HCT116 (cell line): ENCODE data around the gene FIBCD1. TPM values are rescaled to one million over a fixed set of nuclear protein-coding genes. Genes with fewer than 3 reads are reported as not detected.

Source experiments
- ATAC-seq: fragments of 200-7000 bp; cut with Tn5 transposase; 2 replicates; pipeline ENCODE4 v1.9.1; 2020; ENCODE audit warnings: mild to moderate bottlenecking, moderate library complexity
- BruUV-seq: library from RNA; stranded (reverse); fragments of 400-500 nt; replicated peaks from 2 replicates; lab custom pipeline; 2021; lab: Mats Ljungman, UMichigan
- CTCF ChIA-PET: fragments of 300-600 bp; sonication (Branson Sonifier 250); formaldehyde crosslinking; loops from one replicate; lab custom pipeline; 2021; ENCODE audit warnings: antibody characterized with exemption; lab: Charles Lee
- POLR2A ChIA-PET: fragments of 300-600, 350-600 bp; sonication (Branson Sonifier 250); formaldehyde crosslinking; loops from one replicate; lab custom pipeline; 2021; ENCODE audit warnings: antibody characterized with exemption; lab: Charles Lee
- RAD21 ChIA-PET, 2 experiments: fragments of 300-600 bp; sonication (Branson Sonifier 250); formaldehyde crosslinking; loops; one replicate each; lab custom pipeline; 2023; ENCODE audit warnings: low total read pairs in 2 of 2; ENCODE audit not compliant: uncharacterized antibody in 2 of 2, unreplicated experiment in 2 of 2, low non-redundant PET in 1 of 2; lab: Charles Lee
- DNase-seq: peaks from one replicate; pipeline ENCODE4 v3.0.0-alpha.2; 2010; ENCODE audit warnings: low read depth, low spot score
- H2AFZ ChIP-seq: fragments of 200-600 bp; shearing (Covaris generic), sonication (generic); 2 replicates; pipeline ENCODE4 v1.6.1; 2017; ENCODE audit warnings: low read depth, mixed run types, mixed read lengths, antibody characterized with exemption, low read length; ENCODE audit not compliant: poor library complexity, severe bottlenecking
- H3K27ac ChIP-seq: 2 replicates; pipeline ENCODE4 v1.5.1; 2012; ENCODE audit warnings: low read depth, low read length
- H3K27me3 ChIP-seq: fragments of 200-600 bp; sonication (generic); 2 replicates; pipeline ENCODE4 v1.6.1; 2016; ENCODE audit warnings: mixed run types, low read length, mixed read lengths; ENCODE audit not compliant: insufficient read depth
- H3K36me3 ChIP-seq, 2 experiments: fragments of 200-500 bp in 1 of 2; fragments of 200-600 bp in 1 of 2; sonication (Bioruptor generic) in 1 of 2; sonication (generic) in 1 of 2; 2 replicates each; pipeline versions ENCODE4 v1.5.1 to v1.6.1; 2014 to 2016; ENCODE audit warnings: low read length in 2 of 2, inconsistent platforms in 1 of 2, mixed read lengths in 1 of 2, mixed run types in 1 of 2; ENCODE audit not compliant: insufficient read depth in 2 of 2, control insufficient read depth in 1 of 2
- H3K4me1 ChIP-seq, 2 experiments: fragments of 200-600 bp in 1 of 2; sonication (generic) in 1 of 2; 2 replicates each; pipeline versions ENCODE4 v1.5.1 to v1.6.1; 2012 to 2017; ENCODE audit warnings: low read length in 2 of 2, inconsistent platforms in 1 of 2, mild to moderate bottlenecking in 1 of 2, mixed read lengths in 1 of 2, mixed run types in 1 of 2, moderate library complexity in 1 of 2; ENCODE audit not compliant: insufficient read depth in 2 of 2, control insufficient read depth in 1 of 2
- H3K4me2 ChIP-seq: fragments of 200-600 bp; sonication (generic); 2 replicates; pipeline ENCODE4 v1.6.1; 2017; ENCODE audit warnings: mixed run types, low read length, mixed read lengths
- H3K4me3 ChIP-seq, 2 experiments: fragments of 200-600 bp in 1 of 2; sonication (generic) in 1 of 2; replicated peaks in 1 of 2; 2 replicates each; pipeline ENCODE4 v1.5.1; 2011 to 2016; ENCODE audit warnings: low read length in 2 of 2, control low read depth in 1 of 2, low read depth in 1 of 2, mild to moderate bottlenecking in 1 of 2, mixed read lengths in 1 of 2, mixed run types in 1 of 2
- H3K79me2 ChIP-seq: fragments of 200-600 bp; sonication (generic); 2 replicates; pipeline ENCODE4 v1.6.1; 2017; ENCODE audit warnings: mild to moderate bottlenecking, mixed run types, low read length, moderate library complexity, mixed read lengths; ENCODE audit not compliant: insufficient read depth
- H3K9ac ChIP-seq: fragments of 200-600 bp; sonication (generic); 2 replicates; pipeline ENCODE4 v1.6.1; 2016; ENCODE audit warnings: low read length, mixed read lengths
- H3K9me2 ChIP-seq: fragments of 200-600 bp; sonication (generic), shearing (Covaris generic); 2 replicates; pipeline ENCODE4 v1.6.1; 2017; ENCODE audit warnings: mixed run types, mild to moderate bottlenecking, moderate library complexity; ENCODE audit not compliant: insufficient read depth
- H3K9me3 ChIP-seq, 2 experiments: fragments of 200-500 bp in 1 of 2; fragments of 200-600 bp in 1 of 2; sonication (Bioruptor generic) in 1 of 2; sonication (generic) in 1 of 2; 2 replicates each; pipeline ENCODE4 v1.6.1; 2014 to 2017; ENCODE audit warnings: low read length in 2 of 2, mixed read lengths in 2 of 2, inconsistent platforms in 1 of 2, low read depth in 1 of 2, mild to moderate bottlenecking in 1 of 2, mixed run types in 1 of 2, moderate library complexity in 1 of 2; ENCODE audit not compliant: control insufficient read depth in 1 of 2, insufficient read depth in 1 of 2
- H4K20me1 ChIP-seq: fragments of 200-600 bp; sonication (generic), shearing (Covaris generic); 2 replicates; pipeline ENCODE4 v1.6.1; 2017; ENCODE audit warnings: mixed run types, mild to moderate bottlenecking, moderate library complexity; ENCODE audit not compliant: insufficient read depth
- CBX3 ChIP-seq: IDR thresholded peaks from 2 replicates; pipeline ENCODE4 v1.6.1; 2012; ENCODE audit warnings: low read depth
- CEBPB ChIP-seq: IDR thresholded peaks from 2 replicates; pipeline ENCODE4 v1.6.1; 2012; ENCODE audit warnings: low read depth
- FOSL1 ChIP-seq: IDR thresholded peaks from 2 replicates; pipeline ENCODE4 v1.6.1; 2012; ENCODE audit warnings: low read depth
- POLR2A ChIP-seq: IDR thresholded peaks from 2 replicates; pipeline ENCODE4 v1.7.0; 2011; ENCODE audit warnings: borderline replicate concordance; ENCODE audit not compliant: insufficient read depth, insufficient read length; ENCODE audit errors: extremely low read depth
- POLR2AphosphoS5 ChIP-seq: IDR thresholded peaks from 2 replicates; pipeline ENCODE4 v1.6.1; 2011; ENCODE audit warnings: mild to moderate bottlenecking, low read depth, low read length, moderate library complexity
- RAD21 ChIP-seq: IDR thresholded peaks from 2 replicates; pipeline ENCODE4 v1.6.1; 2012; ENCODE audit warnings: low read depth, mild to moderate bottlenecking
- SIN3A ChIP-seq: IDR thresholded peaks from 2 replicates; pipeline ENCODE4 v1.6.1; 2012; ENCODE audit warnings: low read depth
- SP1 ChIP-seq: IDR thresholded peaks from 2 replicates; pipeline ENCODE4 v1.6.1; 2012; ENCODE audit warnings: low read depth
- SRF ChIP-seq: IDR thresholded peaks from 2 replicates; pipeline ENCODE4 v1.6.1; 2012; ENCODE audit warnings: low read depth
- TCF7L2 ChIP-seq: IDR thresholded peaks from 2 replicates; pipeline ENCODE4 v1.7.0; 2011; ENCODE audit warnings: borderline replicate concordance, inconsistent platforms; ENCODE audit not compliant: insufficient read depth, insufficient read length; ENCODE audit errors: extremely low read depth
- YY1 ChIP-seq: IDR thresholded peaks from 2 replicates; pipeline ENCODE4 v1.6.1; 2011; ENCODE audit warnings: low read length, low read depth, moderate library complexity, mild to moderate bottlenecking; ENCODE audit not compliant: insufficient replicate concordance; ENCODE audit errors: extremely low read depth
- ZFX ChIP-seq: fragments of 450-650 bp; IDR thresholded peaks from 2 replicates; pipeline ENCODE4 v1.6.1; 2017
- ZNF274 ChIP-seq: fragments of 200-500 bp; sonication (Bioruptor generic); IDR thresholded peaks from 2 replicates; pipeline ENCODE4 v1.6.1; 2014; ENCODE audit warnings: mild to moderate bottlenecking, low read depth, low read length, inconsistent platforms
- intact Hi-C: fragments of 100-400 bp; cut with micrococcal nuclease; formaldehyde crosslinking; loops from 2 replicates; pipeline ENCODE4 v1.10.0; 2022
- total RNA-seq: library from RNA; stranded (reverse); gene quantifications from one replicate; pipeline ENCODE4 v1.2.1, GENCODE V29; 2021; ENCODE audit not compliant: unreplicated experiment
- TF ChIP-seq, protein P1 (sequence below): IDR thresholded peaks from 2 replicates; pipeline ENCODE4 v1.6.1; 2011; ENCODE audit warnings: mild to moderate bottlenecking, low read length, moderate library complexity; ENCODE audit not compliant: insufficient replicate concordance; ENCODE audit errors: extremely low read depth
- TF ChIP-seq, protein P2 (sequence below): IDR thresholded peaks from 2 replicates; pipeline ENCODE4 v1.6.1; 2012

Gene FIBCD1
- total RNA-seq, 1 experiment from 2014 or later, result 26.1 TPM

DNA sequence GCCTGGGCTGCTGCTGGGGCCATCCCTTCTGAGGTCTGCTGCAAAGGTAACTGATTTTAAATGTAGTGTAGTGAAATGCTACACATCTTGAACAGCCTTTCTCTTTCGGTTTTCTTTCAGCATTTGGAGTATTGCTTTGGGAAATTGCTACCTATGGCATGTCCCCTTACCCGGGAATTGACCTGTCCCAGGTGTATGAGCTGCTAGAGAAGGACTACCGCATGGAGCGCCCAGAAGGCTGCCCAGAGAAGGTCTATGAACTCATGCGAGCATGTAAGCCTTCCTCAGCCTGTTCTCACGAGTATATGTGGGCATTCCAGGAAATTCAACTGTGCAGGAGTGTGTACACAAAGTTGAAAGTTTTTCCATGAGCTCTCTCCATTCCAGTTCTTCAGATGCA lies 60.8 kb downstream of the FIBCD1 start:
- H3K9ac ChIP-seq, result no peak overlapping the region
- BruUV-seq, result no TSS peak
- intact Hi-C loops, result no loop called here
- DNase-seq, result no peak
- ChIA-PET CTCF (interaction anchor here (1.2 to 2.6 kb wide), 2 partner anchors 9 to 120 kb away, joined by 4 to 11 read pairs; no protein-coding TSS in a partner anchor), RAD21 (no interaction called here), POLR2A (no interaction called here)
- H3K27me3 ChIP-seq, result no peaks in the 10 kb centered on the region
- no peaks in the 10 kb centered on the region for H3K9me3 ChIP-seq
- H3K79me2 ChIP-seq, result no peaks in the 10 kb centered on the region
- H3K9me2 ChIP-seq, result no peaks in the 10 kb centered on the region
- H3K4me2 ChIP-seq, result no peak overlapping the region
- H3K4me3 ChIP-seq, result no peak overlapping the region
- ATAC-seq, result no peak
- no peaks in the 10 kb centered on the region for H4K20me1 ChIP-seq
- H2AFZ ChIP-seq, result no peak overlapping the region
- H3K4me1 ChIP-seq, result no peaks in the 10 kb centered on the region; a peak in 1 of 4 replicates
- H3K36me3 ChIP-seq, result peaks cover 27 to 43% of the 10 kb centered on the region in 2 experiments; a peak in 3 of 4 replicates
- no peak for TF ChIP-seq CEBPB
- TF ChIP-seq, protein P1, sequence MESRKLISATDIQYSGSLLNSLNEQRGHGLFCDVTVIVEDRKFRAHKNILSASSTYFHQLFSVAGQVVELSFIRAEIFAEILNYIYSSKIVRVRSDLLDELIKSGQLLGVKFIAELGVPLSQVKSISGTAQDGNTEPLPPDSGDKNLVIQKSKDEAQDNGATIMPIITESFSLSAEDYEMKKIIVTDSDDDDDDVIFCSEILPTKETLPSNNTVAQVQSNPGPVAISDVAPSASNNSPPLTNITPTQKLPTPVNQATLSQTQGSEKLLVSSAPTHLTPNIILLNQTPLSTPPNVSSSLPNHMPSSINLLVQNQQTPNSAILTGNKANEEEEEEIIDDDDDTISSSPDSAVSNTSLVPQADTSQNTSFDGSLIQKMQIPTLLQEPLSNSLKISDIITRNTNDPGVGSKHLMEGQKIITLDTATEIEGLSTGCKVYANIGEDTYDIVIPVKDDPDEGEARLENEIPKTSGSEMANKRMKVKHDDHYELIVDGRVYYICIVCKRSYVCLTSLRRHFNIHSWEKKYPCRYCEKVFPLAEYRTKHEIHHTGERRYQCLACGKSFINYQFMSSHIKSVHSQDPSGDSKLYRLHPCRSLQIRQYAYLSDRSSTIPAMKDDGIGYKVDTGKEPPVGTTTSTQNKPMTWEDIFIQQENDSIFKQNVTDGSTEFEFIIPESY, result no peak
- no peak for TF ChIP-seq YY1
- no peak for TF ChIP-seq POLR2A
- no peak for TF ChIP-seq ZNF274
- TF ChIP-seq SRF, result no peak
- TF ChIP-seq CBX3, result no peak
- no peak for TF ChIP-seq SIN3A
- TF ChIP-seq RAD21, result no peak
- TF ChIP-seq FOSL1, result no peak
- TF ChIP-seq TCF7L2, result no peak
- TF ChIP-seq ZFX, result no peak
- TF ChIP-seq, protein P2, sequence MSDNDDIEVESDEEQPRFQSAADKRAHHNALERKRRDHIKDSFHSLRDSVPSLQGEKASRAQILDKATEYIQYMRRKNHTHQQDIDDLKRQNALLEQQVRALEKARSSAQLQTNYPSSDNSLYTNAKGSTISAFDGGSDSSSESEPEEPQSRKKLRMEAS, result no peak
- no peak for TF ChIP-seq POLR2AphosphoS5
- no peak for TF ChIP-seq SP1
- TF ChIP-seq, all 23 proteins: peak for 0
- no peak overlapping the region for H3K27ac ChIP-seq
